Ishikawa (cell line): ENCODE measurements around the gene TCTN1.

Experiments
- EP300 ChIP-seq: IDR thresholded peaks from 2 replicates; pipeline ENCODE4 v1.6.1; 2012; ENCODE audit warnings: borderline replicate concordance
- MAX ChIP-seq: IDR thresholded peaks from 2 replicates; pipeline ENCODE4 v1.6.1; 2012
- RAD21 ChIP-seq: IDR thresholded peaks from 2 replicates; pipeline ENCODE4 v1.6.1; 2012; ENCODE audit warnings: low read depth
- REST ChIP-seq: IDR thresholded peaks from 2 replicates; pipeline ENCODE4 v1.6.1; 2012; ENCODE audit warnings: low read depth, mild to moderate bottlenecking
- USF1 ChIP-seq: IDR thresholded peaks from 2 replicates; pipeline ENCODE4 v1.6.1; 2012
- YY1 ChIP-seq: IDR thresholded peaks from 2 replicates; pipeline ENCODE4 v1.6.1; 2012; ENCODE audit warnings: low read depth

- TF ChIP-seq RAD21 (no peak), USF1 (no peak), EP300 (no peak), MAX (no peak), REST (no peak), YY1 (no peak)
Observed at GRCh38 chr12:110694330-110694901, 80.5 kb downstream of the TCTN1 start.
